Measurements from ENCODE around the gene ZNF568. TPM values are rescaled to one million over a fixed set of nuclear protein-coding genes. Genes with fewer than 3 reads are reported as not detected.

Gene ZNF568
- total and polyA plus RNA-seq, 2 of the 4 experiments (the other 2 are of a cell fraction), result 3.0 to 7.3 TPM

- no peak overlapping the region for H3K4me3 ChIP-seq (ENCODE audit: insufficient read depth, low read depth, low read length)
- no peak overlapping the region for H2BK15ac ChIP-seq (ENCODE audit: low read depth, low read length)
- H3K56ac ChIP-seq (ENCODE audit: extremely low read depth, insufficient read depth, low read length), result no peak overlapping the region
- H4K91ac ChIP-seq (ENCODE audit: insufficient read depth, low read depth, low read length), result no peak overlapping the region
- ATAC-seq (ENCODE audit: low read depth) (no peak), DNase-seq (no peak)
- no peak overlapping the region for H2AFZ ChIP-seq (replicated peaks; ENCODE audit: low read length, poor library complexity)
- dilution Hi-C loops (cut with HindIII; ENCODE audit: low sequenced_read_pairs, unreplicated experiment), result no loop called here
- no CpG with 5 or more reads among the region's 2 CpGs for WGBS, 2 experiments (ENCODE audit: extremely low coverage in 2 of 2, insufficient read length in 1 of 2)
- no peaks in the 10 kb centered on the region for H4K20me1 ChIP-seq (ENCODE audit: insufficient read depth, low read length)
- H3K4me2 ChIP-seq (ENCODE audit: low read depth, low read length), result no peak overlapping the region
- in situ Hi-C loops (cut with MboI; ENCODE audit: low sequenced_read_pairs), result no loop called here
- H3K27me3 ChIP-seq (ENCODE audit: control insufficient read depth, insufficient read depth, low read length), result no peaks in the 10 kb centered on the region
- no peak overlapping the region for H3K9ac ChIP-seq (ENCODE audit: low read depth, low read length)
- no peak overlapping the region for H3K23ac ChIP-seq (ENCODE audit: low read depth, low read length)
- peaks cover 16% of the 10 kb centered on the region for H3K9me3 ChIP-seq (ENCODE audit: control insufficient read depth, insufficient read depth, low read length)
- CTCF ChIA-PET, result no interaction called here
- POLR2A ChIA-PET (ENCODE audit: unreplicated experiment), result no interaction called here
- H3K79me1 ChIP-seq (ENCODE audit: low read depth in 1 of 2, low read length in 2 of 2), result no peaks in the 10 kb centered on the region
- H3K4ac ChIP-seq (ENCODE audit: low read depth, low read length), result no peak overlapping the region
- H2AK9ac ChIP-seq (replicated peaks; ENCODE audit: low read depth, low read length, poor library complexity), result no peak overlapping the region
- no peak overlapping the region for H3K27ac ChIP-seq (ENCODE audit: insufficient read depth, low read length)
- no peak overlapping the region for H2BK120ac ChIP-seq (ENCODE audit: low read depth, low read length)
- no peak overlapping the region for H3K18ac ChIP-seq (ENCODE audit: low read depth, low read length)
- no peak overlapping the region for H2BK20ac ChIP-seq (ENCODE audit: low read depth, low read length)
- H4K8ac ChIP-seq (ENCODE audit: low read depth in 2 of 2, low read length in 2 of 2), result no peak overlapping the region
- intact Hi-C loops (cut with micrococcal nuclease), result no loop called here
- H2AK5ac ChIP-seq (ENCODE audit: low read depth, low read length), result no peak overlapping the region
- BruUV-seq (replicated peaks), result no TSS peak
- no peaks in the 10 kb centered on the region for H3K4me1 ChIP-seq (ENCODE audit: control insufficient read depth, insufficient read depth, low read length)
- no peaks in the 10 kb centered on the region for H3K9me1 ChIP-seq (ENCODE audit: insufficient read depth, low read length)
- H3K14ac ChIP-seq (replicated peaks; ENCODE audit: low read depth, low read length), result no peak overlapping the region
- no peak overlapping the region for H4K5ac ChIP-seq (ENCODE audit: low read depth, low read length)
- H3K36me3 ChIP-seq (ENCODE audit: control insufficient read depth, insufficient read depth, low read length), result peaks cover 17% of the 10 kb centered on the region
- no peak overlapping the region for H2BK5ac ChIP-seq (ENCODE audit: low read depth, low read length, poor library complexity, severe bottlenecking)
- TF ChIP-seq MXI1 (IDR thresholded peaks at IDR 0.05; ENCODE audit: borderline replicate concordance, low read depth, low read length), result no peak
- TF ChIP-seq RCOR1 (IDR thresholded peaks at IDR 0.05; ENCODE audit: insufficient replicate concordance, low read length), result no peak
- no peak for TF ChIP-seq MAFK (IDR thresholded peaks at IDR 0.05; ENCODE audit: low read depth, low read length)
- TF ChIP-seq CHD1 (IDR thresholded peaks at IDR 0.05; ENCODE audit: low read depth, low read length), result no peak
- TF ChIP-seq CTCF (conservative IDR thresholded peaks at IDR 0.05; ENCODE audit: low read depth, low read length), result no peak
Observed at GRCh38 chr19:36931684-36932083, 15.6 kb downstream of the ZNF568 start.
